ENCODE data around the gene NBEAL2.
"Not testable (repeated sequence)": the region's sequence is repeated elsewhere in the genome, so short reads cannot be mapped to it uniquely, and the experiment has no call there.

NBEAL2 gene

DNA sequence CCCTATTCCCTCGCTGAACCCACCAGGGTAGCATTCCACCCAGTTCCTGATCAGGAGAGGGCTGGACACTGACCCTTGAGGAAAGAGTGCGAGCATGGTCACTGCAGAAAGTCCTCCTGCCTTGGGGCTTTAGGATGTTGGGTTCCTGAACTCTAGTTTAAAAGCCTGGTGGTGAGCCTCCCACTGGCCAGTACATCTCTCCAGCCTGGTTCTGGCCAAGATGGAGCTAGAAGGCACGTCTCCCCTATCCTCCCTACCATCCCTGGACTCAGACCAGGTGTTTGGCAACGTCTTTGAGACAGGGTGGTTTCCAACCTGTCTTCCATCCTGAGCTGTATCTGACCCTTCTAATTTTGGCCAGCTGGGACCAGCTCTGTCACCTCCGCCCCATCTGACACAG is 31.4 kb downstream of the NBEAL2 start:
- ATAC-seq (no peak), DNase-seq (no peak)

DNA sequence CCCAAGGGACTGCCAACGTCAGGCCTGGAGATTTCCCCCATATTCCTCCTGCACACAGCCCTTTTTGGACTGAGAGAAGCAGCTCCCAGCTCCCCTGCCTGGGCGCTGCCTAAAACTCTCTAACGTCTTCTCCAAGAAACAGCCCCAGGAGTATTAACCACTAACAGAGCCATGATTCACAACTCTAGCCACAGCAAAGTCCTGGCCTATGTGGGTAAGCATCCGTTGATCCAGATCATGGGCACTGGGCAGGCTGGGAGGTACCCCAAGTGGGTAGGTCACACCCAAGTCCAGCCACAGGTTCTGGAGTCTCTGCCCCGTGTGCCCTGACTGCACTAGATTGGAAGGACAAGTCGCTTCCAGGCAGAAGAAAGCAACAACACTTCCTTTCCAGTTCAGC is 31.9 kb downstream of the NBEAL2 start:
- ATAC-seq: no peak
- no peak for DNase-seq

DNA sequence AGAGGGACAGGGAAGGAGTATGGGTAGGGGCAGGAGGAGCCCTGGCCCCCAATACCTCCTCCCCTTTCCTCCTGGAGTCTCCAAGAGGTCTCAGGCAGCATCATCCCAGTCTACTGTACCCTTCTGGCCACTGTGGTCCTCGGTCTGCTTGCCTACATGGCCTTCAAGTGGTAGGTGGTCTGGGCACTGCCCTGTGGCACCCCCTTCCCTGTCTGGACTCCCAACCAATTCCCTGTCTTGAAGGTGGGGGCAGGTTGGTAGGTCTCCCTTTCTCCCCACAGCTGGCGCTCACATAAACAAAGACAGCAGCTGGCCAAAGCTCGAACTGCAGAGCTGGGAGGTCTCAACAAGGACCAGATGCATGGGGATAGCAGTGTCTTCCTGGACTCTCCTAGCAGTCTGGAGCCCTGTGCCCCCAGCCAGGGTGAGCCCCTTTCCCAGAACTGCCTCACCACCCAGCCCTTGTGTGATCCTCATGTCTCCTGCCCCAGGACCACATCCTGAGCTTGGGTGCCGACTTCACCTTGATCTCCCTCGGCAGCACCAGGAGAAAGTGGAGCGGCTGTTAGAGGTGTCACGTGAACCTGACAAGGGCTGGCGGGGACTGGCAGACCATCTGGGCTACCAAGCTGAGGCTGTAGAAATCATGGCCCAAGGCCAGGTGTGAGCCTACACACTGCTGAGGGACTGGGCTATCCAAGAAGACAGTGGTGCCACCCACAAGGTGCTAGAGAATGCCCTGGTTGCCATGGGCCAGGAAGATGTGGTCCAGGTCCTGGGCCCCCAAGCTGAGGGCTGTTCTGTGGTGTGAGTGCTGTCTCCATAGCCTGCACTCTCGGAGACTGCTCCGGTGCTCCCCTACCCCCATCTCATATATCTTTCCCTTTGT is 33.1 kb downstream of the NBEAL2 start:
- DNase-seq (no peak), ATAC-seq (no peak)

DNA sequence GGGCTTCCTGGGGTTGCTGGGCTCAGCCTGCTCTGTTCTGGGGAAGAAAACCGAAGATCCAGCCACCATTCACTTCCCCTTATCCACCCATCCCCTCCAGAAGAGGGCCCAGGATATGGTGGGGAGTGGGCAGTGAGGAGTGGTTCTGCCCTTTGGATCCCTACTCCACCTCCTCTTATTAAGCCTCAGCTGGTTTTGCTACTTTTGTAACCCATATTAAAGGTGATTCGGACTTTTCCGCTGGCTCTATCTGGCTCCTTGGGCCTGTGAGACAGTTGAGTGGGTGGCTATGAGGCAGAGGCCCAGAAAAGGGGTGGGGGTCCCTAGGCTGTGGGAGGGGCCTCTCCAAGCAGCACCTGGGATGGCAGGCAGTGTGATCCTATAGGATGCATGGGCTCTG is 33.8 kb downstream of the NBEAL2 start:
- ATAC-seq (no peak), DNase-seq (no peak)

DNA sequence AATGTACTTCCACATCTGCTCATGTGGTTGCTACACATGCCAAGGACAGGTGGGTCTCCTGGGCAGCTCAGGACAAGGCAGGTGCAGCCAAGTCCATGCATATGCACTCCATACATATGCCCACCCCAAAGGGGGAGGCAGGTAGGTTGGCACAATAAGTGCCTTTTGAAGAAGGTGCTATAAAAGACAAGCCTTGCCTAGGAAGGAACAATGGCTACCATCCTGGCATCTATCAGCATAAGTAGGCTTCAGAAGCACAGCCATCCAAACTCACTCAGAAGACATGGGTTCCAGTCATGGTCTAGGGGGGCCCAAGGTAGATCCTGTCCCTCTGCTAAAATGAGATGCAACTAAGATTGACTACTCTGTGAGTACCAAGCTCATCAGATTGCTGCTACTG is 34.6 kb downstream of the NBEAL2 start:
- DNase-seq: no peak
- ATAC-seq: no peak

DNA sequence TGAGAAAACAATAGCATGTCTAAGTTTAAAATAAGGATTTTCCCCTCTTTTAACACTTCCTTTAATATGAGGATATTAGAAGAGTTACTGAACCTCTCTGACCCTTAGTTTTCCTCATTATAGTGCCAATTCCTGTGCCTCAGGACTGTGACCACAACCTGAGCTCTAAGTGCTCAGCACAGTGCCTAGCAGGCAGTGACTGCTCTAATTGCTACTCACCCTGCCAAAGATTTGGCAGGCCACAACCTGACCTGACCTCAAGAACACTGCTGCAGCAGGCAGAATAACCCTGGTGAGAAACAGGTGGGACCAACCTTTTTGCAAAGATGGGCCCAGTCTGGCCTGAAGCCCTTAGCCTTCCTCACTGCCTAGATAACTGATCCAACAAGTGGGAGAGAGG is 35.7 kb downstream of the NBEAL2 start:
- no peak for ATAC-seq

GRCh38 chr3:47016086-47016933 is 36.8 kb downstream of the NBEAL2 start:
- no peak for DNase-seq
- ATAC-seq: no peak

More for the DNA sequence above, 35.7 kb downstream of the NBEAL2 start:
- DNase-seq: no peak

DNA sequence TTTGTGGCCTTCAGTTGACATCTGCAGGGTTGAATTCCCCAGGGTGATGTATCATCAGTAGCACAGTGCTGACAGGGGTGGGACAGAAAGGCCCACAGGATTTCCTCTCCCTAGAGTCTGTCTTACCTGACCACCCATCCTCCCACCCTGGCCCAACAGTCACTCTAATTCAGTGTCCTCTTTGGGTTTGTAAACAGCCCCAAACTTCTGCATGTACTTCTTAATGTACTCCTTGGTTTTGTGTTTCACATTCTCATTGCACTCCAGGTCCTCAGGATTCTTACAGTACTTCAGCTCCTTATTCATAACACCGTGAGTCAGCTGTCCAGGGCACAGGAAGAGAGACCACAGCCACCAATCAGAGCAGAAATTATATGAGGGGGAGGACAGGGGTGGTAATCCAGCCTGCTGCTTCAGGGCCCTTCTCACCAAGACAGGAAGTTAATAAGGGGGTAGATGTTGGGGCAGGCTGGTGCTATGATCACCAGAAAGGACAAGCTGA is 37.5 kb downstream of the NBEAL2 start:
- ATAC-seq: peak; percentile 84
- peak; percentile 45 for DNase-seq

DNA sequence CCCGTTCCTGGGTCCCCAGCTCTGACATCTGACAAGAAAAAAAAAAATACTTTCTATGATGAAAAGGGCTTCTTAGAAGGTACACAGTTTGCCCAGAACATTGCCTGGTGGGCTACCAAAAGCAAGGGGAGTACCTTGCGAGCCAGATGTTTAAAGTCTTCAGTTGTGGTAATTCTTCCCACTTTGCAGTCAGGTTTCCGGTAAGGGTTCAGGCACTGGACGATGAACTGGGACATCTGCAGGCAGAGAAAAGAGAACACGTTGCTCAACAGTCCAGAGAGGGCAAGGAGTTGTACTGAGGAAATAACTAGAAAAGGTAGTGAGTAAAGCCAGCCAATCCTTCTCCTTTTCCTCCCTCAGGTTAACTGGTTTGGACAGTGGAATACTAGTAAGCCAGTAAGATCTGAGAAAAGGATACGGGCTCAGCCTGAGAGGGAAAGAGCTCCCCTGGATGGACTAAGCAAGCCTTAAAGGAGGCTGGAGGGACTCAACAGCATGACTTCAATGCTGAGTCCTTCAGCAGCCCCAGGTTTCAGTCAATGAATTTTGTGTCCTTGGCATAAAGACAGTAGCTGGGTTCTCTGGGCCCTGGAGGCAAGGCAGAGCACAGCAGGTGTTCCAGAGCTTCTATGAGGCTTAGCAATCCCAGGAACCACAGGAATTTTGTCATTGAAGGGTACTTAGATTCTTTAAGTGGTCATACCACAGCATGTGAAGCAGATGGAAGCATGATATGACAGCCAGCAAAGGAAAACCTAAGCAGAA is 38.2 kb downstream of the NBEAL2 start:
- DNase-seq (no peak), ATAC-seq (no peak)

GRCh38 chr3:47018269-47018611 is 38.8 kb downstream of the NBEAL2 start:
- DNase-seq: no peak
- no peak for ATAC-seq

GRCh38 chr3:47019201-47019600 is 39.7 kb downstream of the NBEAL2 start:
- no peak for DNase-seq
- peak; percentile 82 for ATAC-seq

GRCh38 chr3:47020311-47020710 is 40.8 kb downstream of the NBEAL2 start:
- ATAC-seq (no peak), DNase-seq (no peak)

- ATAC-seq (no peak), DNase-seq (no peak)
These were observed 43.2 kb downstream of the NBEAL2 start for GRCh38 chr3:47022641-47023071.

DNA sequence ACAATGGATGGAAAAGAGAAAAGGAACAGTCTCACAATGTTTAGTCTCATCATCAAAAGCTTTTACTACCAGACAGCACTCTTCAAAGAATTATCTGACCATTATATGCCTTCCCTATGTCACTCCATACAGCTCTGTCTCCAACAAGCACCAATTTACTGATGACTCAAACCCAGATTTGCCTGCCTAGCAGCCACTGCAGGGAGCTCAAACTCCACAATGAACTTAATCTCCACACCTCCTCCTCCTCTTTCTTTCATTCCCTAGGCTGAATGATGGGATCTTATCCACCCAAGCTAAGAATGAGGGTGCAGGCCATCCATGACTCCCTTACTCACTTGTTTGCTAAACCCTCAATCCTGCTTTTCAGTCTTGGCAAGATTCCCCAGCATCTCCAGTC is 45.5 kb downstream of the NBEAL2 start:
- ATAC-seq: no peak

DNA sequence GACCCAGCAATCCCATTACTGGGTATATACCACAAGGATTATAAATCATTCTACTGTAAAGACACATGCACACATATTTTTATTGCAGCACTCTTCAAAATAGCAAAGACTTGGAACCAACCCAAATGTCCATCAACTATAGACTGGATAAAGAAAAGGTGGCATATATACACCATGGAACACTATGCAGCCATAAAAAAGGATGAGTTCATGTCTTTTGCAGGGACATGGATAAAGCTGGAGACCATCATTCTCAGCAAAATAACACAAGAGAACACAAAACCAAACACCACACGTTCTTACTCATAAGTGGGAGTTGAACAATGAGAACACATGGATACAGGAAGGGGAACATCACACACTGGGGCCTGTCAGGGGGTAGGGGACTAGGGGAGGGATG is 47.0 kb downstream of the NBEAL2 start:
- not testable (repeated sequence) for ATAC-seq, DNase-seq

More for the DNA sequence above, 45.5 kb downstream of the NBEAL2 start:
- DNase-seq: no peak

- no peak for ATAC-seq
- DNase-seq: no peak
These were observed 48.7 kb downstream of the NBEAL2 start for GRCh38 chr3:47028146-47028545.

DNA sequence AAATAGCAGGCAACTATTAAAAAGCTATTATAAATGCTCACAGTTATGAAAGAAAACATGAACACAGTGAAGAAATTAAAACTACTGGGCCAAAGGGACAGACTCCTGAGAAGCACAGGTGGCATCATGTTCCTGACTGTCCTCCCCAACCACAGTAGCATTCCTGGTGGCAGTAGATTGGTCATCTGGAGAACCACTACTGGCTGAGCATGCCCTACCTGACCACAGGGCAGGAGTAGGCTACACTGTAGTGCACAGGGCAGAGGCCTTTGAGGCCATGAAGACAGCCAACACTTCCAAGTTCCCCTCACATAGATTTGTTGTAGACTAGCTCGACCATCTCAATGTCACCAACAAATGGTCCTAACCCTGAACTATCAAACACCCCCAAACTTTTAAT is 49.2 kb downstream of the NBEAL2 start:
- no peak for ATAC-seq
- no peak for DNase-seq

DNA sequence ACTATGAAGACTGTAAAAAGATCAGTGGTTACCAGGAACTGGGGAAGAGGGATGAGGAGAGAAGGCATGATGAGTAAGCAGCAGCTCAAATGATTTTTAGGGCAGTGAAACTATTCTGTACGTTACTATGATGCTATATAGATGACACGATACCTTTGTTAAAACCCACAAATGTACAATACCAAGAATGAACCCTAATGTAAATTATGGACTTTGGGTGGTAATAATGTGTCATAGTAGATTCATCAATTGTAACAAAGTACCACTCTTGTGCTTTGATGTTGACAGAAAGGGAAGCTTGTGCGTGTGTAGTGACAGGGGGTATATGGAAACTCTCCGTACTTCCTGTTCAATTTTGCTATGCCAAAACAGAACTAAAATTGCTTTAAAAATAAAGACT is 51.6 kb downstream of the NBEAL2 start:
- DNase-seq: not testable (repeated sequence)
- ATAC-seq: peak; percentile 97

DNA sequence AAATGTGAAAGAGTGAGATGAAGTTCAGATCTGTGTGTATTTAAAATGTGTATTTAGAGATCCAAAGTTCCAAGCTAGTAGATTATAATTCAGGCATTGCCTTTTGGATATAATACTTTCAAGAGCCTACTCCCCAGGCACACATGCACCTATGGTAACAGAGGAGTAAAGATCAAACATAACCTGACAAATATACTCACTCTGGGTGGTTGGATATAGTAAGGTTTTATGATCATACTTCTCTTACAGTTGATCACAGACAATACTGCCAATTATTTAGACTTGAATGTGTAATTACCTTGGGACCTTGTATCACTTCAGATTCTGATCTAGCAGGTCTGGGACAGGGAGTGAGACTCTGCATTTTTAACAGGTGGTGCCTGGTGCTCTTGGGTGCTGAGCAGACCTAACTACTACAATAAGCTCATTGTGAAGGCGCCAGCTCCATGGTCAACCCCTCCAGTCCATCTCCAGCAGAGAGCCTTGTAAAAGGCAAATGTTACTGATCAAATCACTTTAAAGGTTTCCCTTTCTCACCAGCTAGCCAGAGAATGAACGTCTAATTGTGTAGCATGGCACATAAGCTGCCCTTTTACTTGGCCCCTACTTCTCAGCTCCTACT is 55.5 kb downstream of the NBEAL2 start:
- DNase-seq (no peak), ATAC-seq (no peak)

DNA sequence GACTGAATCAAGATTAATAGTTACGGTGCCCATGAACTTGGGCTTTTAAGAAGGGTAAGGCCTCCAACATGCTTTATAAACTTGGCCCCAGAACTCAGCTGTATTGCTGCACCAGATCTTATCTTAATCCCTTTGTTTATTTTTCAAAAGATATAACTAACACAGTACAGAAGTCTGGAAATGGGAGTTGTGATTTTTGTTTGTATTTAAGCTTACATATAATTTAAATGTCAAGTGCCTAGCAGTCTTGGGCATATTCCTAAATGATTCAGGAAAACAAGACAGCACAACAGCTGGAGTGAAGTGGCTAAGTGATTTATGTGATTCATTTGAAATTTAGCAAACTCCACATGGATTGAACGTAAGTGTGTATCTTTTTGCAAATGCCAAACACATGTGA is 56.2 kb downstream of the NBEAL2 start:
- DNase-seq (no peak), ATAC-seq (no peak)

GRCh38 chr3:47036145-47036544 is 56.7 kb downstream of the NBEAL2 start:
- ATAC-seq: no peak

DNA sequence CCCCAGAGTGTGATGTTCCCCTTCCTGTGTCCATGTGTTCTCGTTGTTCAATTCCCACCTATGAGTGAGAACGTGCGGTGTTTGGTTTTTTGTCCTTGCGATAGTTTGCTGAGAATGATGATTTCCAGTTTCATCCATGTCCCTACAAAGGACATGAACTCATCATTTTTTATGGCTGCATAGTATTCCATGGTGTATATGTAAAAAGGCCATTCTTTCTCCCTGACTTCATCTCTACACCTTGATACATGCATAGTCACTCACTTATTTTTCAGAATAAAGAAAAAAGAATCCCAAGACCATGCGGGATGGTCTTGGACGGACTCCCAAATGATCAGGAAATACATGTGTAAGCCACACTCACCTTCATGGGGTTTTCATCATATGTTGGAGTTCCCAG is 57.8 kb downstream of the NBEAL2 start:
- ATAC-seq, DNase-seq: not testable (repeated sequence)

More at GRCh38 chr3:47036145-47036544, 56.7 kb downstream of the NBEAL2 start:
- DNase-seq: no peak

All from stimulated activated naive CD8-positive, alpha-beta T cell treated with anti-CD3 and anti-CD28 coated beads, Interleukin-15, Interleukin-2, amounts not matched to agents 100 U/mL and 50 U/mL, for 24 hours (primary cell).